K562 (cell line): Measurements from ENCODE around the gene RARA. TPM values are rescaled to one million over a fixed set of nuclear protein-coding genes. Genes with fewer than 3 reads are reported as not detected.
A peak's percentile ranks its signal among the peaks of the same experiment; 100 is the strongest.

Experiments
- ARNT ChIP-seq, 2 experiments: fragments of 450-650 bp; IDR thresholded peaks; 2 replicates each; pipeline ENCODE4 v1.6.1; 2016; ENCODE audit warnings: mild to moderate bottlenecking in 1 of 2
- CCNT2 ChIP-seq: IDR thresholded peaks from 2 replicates; pipeline ENCODE4 v1.6.1; 2011; ENCODE audit warnings: borderline replicate concordance, low read depth, mild to moderate bottlenecking, moderate library complexity, mixed read lengths, low read length; ENCODE audit not compliant: insufficient read length; ENCODE audit errors: extremely low read depth
- DIDO1 ChIP-seq: fragments of 450-650 bp; IDR thresholded peaks from 2 replicates; pipeline ENCODE4 v1.6.1; 2016; ENCODE audit warnings: low read depth, missing biosample characterization, missing genetic modification characterization
- EP300 ChIP-seq: IDR thresholded peaks from 2 replicates; pipeline ENCODE4 v1.6.1; 2012; ENCODE audit warnings: low read length, improper control_type of control experiment
- JUND ChIP-seq, 2 experiments: IDR thresholded peaks; 2 replicates in 1 of 2; 3 replicates in 1 of 2; pipeline ENCODE4 v1.6.1; 2011; ENCODE audit warnings: borderline replicate concordance in 2 of 2, low read depth in 2 of 2, low read length in 2 of 2, improper control_type of control experiment in 1 of 2, missing biosample characterization in 1 of 2, missing genetic modification characterization in 1 of 2, missing genetic modification reagents in 1 of 2
- KLF13 ChIP-seq: fragments of 450-650 bp; IDR thresholded peaks from 2 replicates; pipeline ENCODE4 v1.6.1; 2016; ENCODE audit warnings: missing genetic modification characterization, low read depth, mild to moderate bottlenecking, missing compliant biosample characterization, moderate library complexity, borderline replicate concordance
- POLR2A ChIP-seq: fragments of 450-650 bp; conservative IDR thresholded peaks from 2 replicates; pipeline ENCODE4 v1.6.1; 2016
- RBM25 ChIP-seq: fragments of 200-400 bp; formaldehyde crosslinking; IDR thresholded peaks from 2 replicates; pipeline ENCODE4 v1.6.1; 2018; ENCODE audit warnings: low read length, low read depth, moderate library complexity; ENCODE audit not compliant: severe bottlenecking
- TEAD1 ChIP-seq, 2 experiments: fragments of 450-650 bp in 1 of 2; sonication (generic) in 1 of 2; formaldehyde crosslinking; IDR thresholded peaks; 2 replicates each; pipeline versions ENCODE4 v1.4.0 to v1.8.0; 2020 to 2022; ENCODE audit warnings: mild to moderate bottlenecking in 2 of 2, missing genetic modification reagents in 1 of 2
- ZFPM2 ChIP-seq: fragments of 250-450 bp; sonication (Bioruptor Pico); IDR thresholded peaks from 2 replicates; pipeline ENCODE4 v1.5.1; 2022; ENCODE audit warnings: mild to moderate bottlenecking
- polyA plus RNA-seq, 8 experiments: library from polyadenylated mRNA; depleted of rRNA in 4 of 8; stranded (reverse) in 5 of 8; unstranded in 3 of 8; fragments of >200 nt; fragmentation: Nextera tagmentation in 2 of 8; fragmentation: Illumina TruSeq in 1 of 8; extraction: Ambion mirVana in 2 of 8; extraction: Trizol in 1 of 8; gene quantifications; 2 replicates each; pipeline versions ENCODE4 v1.2.1 to v1.2.3, GENCODE V29; 2011 to 2014; ENCODE audit warnings: inconsistent platforms in 1 of 8, missing spikeins in 1 of 8
- total RNA-seq, 7 experiments: library from RNA; depleted of rRNA in 6 of 7; stranded (reverse); fragments of >200 nt in 6 of 7; fragmentation: Illumina TruSeq in 2 of 7; extraction: Trizol in 2 of 7; gene quantifications; 2 replicates each; pipeline versions ENCODE4 v1.2.1 to v1.2.3, GENCODE V29; 2011 to 2021; ENCODE audit warnings: low replicate concordance in 1 of 7
- TF ChIP-seq, protein P1 (sequence below): fragments of 450-650 bp; IDR thresholded peaks from 2 replicates; pipeline ENCODE4 v1.6.1; 2016; ENCODE audit warnings: mild to moderate bottlenecking, moderate library complexity
- TF ChIP-seq, protein P2 (sequence below): fragments of 250-450 bp; sonication (Bioruptor Pico); IDR thresholded peaks from 2 replicates; pipeline ENCODE4 v1.5.0; 2020; ENCODE audit warnings: mild to moderate bottlenecking
- TF ChIP-seq, protein P3 (sequence below): sonication (generic); formaldehyde crosslinking; IDR thresholded peaks from 2 replicates; pipeline ENCODE4 v1.8.1; 2023; ENCODE audit warnings: mild to moderate bottlenecking, missing genetic modification reagents

The RARA gene
- total and polyA plus RNA-seq, 9 of the 15 experiments (the other 6 are each of a cell fraction or from before 2014, with no cell fraction given), result 0.10 to 28.0 (median 7.9) TPM

GRCh38 chr17:40362696-40363110, 53.7 kb downstream of the RARA start (continued):
- TF ChIP-seq, protein P1, sequence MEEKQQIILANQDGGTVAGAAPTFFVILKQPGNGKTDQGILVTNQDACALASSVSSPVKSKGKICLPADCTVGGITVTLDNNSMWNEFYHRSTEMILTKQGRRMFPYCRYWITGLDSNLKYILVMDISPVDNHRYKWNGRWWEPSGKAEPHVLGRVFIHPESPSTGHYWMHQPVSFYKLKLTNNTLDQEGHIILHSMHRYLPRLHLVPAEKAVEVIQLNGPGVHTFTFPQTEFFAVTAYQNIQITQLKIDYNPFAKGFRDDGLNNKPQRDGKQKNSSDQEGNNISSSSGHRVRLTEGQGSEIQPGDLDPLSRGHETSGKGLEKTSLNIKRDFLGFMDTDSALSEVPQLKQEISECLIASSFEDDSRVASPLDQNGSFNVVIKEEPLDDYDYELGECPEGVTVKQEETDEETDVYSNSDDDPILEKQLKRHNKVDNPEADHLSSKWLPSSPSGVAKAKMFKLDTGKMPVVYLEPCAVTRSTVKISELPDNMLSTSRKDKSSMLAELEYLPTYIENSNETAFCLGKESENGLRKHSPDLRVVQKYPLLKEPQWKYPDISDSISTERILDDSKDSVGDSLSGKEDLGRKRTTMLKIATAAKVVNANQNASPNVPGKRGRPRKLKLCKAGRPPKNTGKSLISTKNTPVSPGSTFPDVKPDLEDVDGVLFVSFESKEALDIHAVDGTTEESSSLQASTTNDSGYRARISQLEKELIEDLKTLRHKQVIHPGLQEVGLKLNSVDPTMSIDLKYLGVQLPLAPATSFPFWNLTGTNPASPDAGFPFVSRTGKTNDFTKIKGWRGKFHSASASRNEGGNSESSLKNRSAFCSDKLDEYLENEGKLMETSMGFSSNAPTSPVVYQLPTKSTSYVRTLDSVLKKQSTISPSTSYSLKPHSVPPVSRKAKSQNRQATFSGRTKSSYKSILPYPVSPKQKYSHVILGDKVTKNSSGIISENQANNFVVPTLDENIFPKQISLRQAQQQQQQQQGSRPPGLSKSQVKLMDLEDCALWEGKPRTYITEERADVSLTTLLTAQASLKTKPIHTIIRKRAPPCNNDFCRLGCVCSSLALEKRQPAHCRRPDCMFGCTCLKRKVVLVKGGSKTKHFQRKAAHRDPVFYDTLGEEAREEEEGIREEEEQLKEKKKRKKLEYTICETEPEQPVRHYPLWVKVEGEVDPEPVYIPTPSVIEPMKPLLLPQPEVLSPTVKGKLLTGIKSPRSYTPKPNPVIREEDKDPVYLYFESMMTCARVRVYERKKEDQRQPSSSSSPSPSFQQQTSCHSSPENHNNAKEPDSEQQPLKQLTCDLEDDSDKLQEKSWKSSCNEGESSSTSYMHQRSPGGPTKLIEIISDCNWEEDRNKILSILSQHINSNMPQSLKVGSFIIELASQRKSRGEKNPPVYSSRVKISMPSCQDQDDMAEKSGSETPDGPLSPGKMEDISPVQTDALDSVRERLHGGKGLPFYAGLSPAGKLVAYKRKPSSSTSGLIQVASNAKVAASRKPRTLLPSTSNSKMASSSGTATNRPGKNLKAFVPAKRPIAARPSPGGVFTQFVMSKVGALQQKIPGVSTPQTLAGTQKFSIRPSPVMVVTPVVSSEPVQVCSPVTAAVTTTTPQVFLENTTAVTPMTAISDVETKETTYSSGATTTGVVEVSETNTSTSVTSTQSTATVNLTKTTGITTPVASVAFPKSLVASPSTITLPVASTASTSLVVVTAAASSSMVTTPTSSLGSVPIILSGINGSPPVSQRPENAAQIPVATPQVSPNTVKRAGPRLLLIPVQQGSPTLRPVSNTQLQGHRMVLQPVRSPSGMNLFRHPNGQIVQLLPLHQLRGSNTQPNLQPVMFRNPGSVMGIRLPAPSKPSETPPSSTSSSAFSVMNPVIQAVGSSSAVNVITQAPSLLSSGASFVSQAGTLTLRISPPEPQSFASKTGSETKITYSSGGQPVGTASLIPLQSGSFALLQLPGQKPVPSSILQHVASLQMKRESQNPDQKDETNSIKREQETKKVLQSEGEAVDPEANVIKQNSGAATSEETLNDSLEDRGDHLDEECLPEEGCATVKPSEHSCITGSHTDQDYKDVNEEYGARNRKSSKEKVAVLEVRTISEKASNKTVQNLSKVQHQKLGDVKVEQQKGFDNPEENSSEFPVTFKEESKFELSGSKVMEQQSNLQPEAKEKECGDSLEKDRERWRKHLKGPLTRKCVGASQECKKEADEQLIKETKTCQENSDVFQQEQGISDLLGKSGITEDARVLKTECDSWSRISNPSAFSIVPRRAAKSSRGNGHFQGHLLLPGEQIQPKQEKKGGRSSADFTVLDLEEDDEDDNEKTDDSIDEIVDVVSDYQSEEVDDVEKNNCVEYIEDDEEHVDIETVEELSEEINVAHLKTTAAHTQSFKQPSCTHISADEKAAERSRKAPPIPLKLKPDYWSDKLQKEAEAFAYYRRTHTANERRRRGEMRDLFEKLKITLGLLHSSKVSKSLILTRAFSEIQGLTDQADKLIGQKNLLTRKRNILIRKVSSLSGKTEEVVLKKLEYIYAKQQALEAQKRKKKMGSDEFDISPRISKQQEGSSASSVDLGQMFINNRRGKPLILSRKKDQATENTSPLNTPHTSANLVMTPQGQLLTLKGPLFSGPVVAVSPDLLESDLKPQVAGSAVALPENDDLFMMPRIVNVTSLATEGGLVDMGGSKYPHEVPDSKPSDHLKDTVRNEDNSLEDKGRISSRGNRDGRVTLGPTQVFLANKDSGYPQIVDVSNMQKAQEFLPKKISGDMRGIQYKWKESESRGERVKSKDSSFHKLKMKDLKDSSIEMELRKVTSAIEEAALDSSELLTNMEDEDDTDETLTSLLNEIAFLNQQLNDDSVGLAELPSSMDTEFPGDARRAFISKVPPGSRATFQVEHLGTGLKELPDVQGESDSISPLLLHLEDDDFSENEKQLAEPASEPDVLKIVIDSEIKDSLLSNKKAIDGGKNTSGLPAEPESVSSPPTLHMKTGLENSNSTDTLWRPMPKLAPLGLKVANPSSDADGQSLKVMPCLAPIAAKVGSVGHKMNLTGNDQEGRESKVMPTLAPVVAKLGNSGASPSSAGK, result peak; percentile 69; the same call in 1 of the 2 replicates
- no peak for TF ChIP-seq ZFPM2 (CRISPR knock-in tag)
- 0 out of 4 replicates have a peak, but pooled peaks of 1 of the 2 experiments have one; percentile 18 for TF ChIP-seq TEAD1 (CRISPR knock-in tag; IDR thresholded peaks at IDR 0.05)
- TF ChIP-seq, protein P2, sequence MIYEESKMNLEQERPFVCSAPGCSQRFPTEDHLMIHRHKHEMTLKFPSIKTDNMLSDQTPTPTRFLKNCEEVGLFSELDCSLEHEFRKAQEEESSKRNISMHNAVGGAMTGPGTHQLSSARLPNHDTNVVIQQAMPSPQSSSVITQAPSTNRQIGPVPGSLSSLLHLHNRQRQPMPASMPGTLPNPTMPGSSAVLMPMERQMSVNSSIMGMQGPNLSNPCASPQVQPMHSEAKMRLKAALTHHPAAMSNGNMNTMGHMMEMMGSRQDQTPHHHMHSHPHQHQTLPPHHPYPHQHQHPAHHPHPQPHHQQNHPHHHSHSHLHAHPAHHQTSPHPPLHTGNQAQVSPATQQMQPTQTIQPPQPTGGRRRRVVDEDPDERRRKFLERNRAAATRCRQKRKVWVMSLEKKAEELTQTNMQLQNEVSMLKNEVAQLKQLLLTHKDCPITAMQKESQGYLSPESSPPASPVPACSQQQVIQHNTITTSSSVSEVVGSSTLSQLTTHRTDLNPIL (CRISPR knock-in tag), result no peak
- peak; percentile 69 for TF ChIP-seq RBM25
- peak; percentile 43; the same call in 1 of the 2 replicates for TF ChIP-seq JUND (IDR thresholded peaks at IDR 0.05; ENCODE audit: borderline replicate concordance, low read depth, low read length)
- TF ChIP-seq JUND (tag; IDR thresholded peaks at IDR 0.05; ENCODE audit: borderline replicate concordance, low read depth, low read length), result no peak; the same call in 2 of the 3 replicates
- TF ChIP-seq KLF13, result peak; percentile 23; the same call in 1 of the 2 replicates
- no peak for TF ChIP-seq DIDO1
- TF ChIP-seq, protein P3, sequence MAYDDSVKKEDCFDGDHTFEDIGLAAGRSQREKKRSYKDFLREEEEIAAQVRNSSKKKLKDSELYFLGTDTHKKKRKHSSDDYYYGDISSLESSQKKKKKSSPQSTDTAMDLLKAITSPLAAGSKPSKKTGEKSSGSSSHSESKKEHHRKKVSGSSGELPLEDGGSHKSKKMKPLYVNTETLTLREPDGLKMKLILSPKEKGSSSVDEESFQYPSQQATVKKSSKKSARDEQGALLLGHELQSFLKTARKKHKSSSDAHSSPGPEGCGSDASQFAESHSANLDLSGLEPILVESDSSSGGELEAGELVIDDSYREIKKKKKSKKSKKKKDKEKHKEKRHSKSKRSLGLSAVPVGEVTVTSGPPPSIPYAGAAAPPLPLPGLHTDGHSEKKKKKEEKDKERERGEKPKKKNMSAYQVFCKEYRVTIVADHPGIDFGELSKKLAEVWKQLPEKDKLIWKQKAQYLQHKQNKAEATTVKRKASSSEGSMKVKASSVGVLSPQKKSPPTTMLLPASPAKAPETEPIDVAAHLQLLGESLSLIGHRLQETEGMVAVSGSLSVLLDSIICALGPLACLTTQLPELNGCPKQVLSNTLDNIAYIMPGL, result 0 out of 2 replicates have a peak, but pooled peaks have one; percentile 51
- peak; percentile 62 for TF ChIP-seq CCNT2
- TF ChIP-seq EP300, result no peak
- TF ChIP-seq ARNT (IDR thresholded peaks at IDR 0.05), result no peak
- peak; percentile 42; the same call in 1 of the 2 replicates for TF ChIP-seq POLR2A
